ENCODE results near the gene TMEM234. TPM values are rescaled to one million over a fixed set of nuclear protein-coding genes. Genes with fewer than 3 reads are reported as not detected.

Gene TMEM234
- total RNA-seq, 1 experiment from 2014 or later: 23.3 TPM

DNA sequence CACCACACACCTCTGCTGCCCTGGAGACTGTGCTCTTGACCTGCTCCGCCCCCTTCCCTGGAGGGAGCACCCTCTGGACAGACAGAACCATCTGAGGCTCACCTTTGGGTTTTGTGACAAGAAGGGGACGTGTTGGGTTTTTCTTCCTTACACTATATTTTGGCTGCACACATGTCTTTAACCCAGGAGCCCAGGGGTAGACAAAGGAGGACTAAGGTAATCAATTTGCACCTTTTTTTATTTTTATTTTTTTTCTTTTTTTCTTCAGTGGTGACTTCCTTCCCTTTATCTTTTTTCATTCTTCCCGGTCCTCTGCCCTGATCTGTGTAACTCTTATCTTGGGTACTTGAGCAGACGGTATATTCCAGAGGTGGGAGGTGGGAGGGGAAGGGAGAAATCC lies 51.2 kb downstream of the TMEM234 start:
- in situ Hi-C loops (cut with HindIII; ENCODE audit: low pct_unique_long_range_greater_than_20kb, low sequenced_read_pairs): no loop called here
- no peaks in the 10 kb centered on the region for H3K27me3 ChIP-seq (ENCODE audit: control insufficient read depth, insufficient read depth, low read length)
- DNase-seq (ENCODE audit: low read depth, low spot score) (no peak), ATAC-seq (no peak)
- no peaks in the 10 kb centered on the region for H3K4me1 ChIP-seq (ENCODE audit: control insufficient read depth, insufficient read depth, low read length)
- H3K36me3 ChIP-seq (ENCODE audit: control insufficient read depth, insufficient read depth, low read length): peaks cover 20% of the 10 kb centered on the region
- intact Hi-C loops (cut with micrococcal nuclease; ENCODE audit: unreplicated experiment): no loop called here
- H3K9me3 ChIP-seq (ENCODE audit: control insufficient read depth, insufficient read depth, low read depth, low read length): no peaks in the 10 kb centered on the region
- no peak for TF ChIP-seq POLR2AphosphoS5 (IDR thresholded peaks at IDR 0.05; ENCODE audit: low read depth, low read length)
- TF ChIP-seq, protein P1, sequence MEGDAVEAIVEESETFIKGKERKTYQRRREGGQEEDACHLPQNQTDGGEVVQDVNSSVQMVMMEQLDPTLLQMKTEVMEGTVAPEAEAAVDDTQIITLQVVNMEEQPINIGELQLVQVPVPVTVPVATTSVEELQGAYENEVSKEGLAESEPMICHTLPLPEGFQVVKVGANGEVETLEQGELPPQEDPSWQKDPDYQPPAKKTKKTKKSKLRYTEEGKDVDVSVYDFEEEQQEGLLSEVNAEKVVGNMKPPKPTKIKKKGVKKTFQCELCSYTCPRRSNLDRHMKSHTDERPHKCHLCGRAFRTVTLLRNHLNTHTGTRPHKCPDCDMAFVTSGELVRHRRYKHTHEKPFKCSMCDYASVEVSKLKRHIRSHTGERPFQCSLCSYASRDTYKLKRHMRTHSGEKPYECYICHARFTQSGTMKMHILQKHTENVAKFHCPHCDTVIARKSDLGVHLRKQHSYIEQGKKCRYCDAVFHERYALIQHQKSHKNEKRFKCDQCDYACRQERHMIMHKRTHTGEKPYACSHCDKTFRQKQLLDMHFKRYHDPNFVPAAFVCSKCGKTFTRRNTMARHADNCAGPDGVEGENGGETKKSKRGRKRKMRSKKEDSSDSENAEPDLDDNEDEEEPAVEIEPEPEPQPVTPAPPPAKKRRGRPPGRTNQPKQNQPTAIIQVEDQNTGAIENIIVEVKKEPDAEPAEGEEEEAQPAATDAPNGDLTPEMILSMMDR (IDR thresholded peaks at IDR 0.05): no peak
- no peak for TF ChIP-seq TCF7L2 (IDR thresholded peaks at IDR 0.05; ENCODE audit: low read depth, low read length)
- TF ChIP-seq SIN3A (IDR thresholded peaks at IDR 0.05; ENCODE audit: borderline replicate concordance, insufficient read depth, low read depth, low read length): no peak
- TF ChIP-seq, protein P2, sequence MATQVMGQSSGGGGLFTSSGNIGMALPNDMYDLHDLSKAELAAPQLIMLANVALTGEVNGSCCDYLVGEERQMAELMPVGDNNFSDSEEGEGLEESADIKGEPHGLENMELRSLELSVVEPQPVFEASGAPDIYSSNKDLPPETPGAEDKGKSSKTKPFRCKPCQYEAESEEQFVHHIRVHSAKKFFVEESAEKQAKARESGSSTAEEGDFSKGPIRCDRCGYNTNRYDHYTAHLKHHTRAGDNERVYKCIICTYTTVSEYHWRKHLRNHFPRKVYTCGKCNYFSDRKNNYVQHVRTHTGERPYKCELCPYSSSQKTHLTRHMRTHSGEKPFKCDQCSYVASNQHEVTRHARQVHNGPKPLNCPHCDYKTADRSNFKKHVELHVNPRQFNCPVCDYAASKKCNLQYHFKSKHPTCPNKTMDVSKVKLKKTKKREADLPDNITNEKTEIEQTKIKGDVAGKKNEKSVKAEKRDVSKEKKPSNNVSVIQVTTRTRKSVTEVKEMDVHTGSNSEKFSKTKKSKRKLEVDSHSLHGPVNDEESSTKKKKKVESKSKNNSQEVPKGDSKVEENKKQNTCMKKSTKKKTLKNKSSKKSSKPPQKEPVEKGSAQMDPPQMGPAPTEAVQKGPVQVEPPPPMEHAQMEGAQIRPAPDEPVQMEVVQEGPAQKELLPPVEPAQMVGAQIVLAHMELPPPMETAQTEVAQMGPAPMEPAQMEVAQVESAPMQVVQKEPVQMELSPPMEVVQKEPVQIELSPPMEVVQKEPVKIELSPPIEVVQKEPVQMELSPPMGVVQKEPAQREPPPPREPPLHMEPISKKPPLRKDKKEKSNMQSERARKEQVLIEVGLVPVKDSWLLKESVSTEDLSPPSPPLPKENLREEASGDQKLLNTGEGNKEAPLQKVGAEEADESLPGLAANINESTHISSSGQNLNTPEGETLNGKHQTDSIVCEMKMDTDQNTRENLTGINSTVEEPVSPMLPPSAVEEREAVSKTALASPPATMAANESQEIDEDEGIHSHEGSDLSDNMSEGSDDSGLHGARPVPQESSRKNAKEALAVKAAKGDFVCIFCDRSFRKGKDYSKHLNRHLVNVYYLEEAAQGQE (IDR thresholded peaks at IDR 0.05; ENCODE audit: insufficient read depth in 1 of 2, low read depth in 2 of 2, low read length in 1 of 2): no peak
- BruUV-seq (replicated peaks): no TSS peak
- no peak overlapping the region for H3K27ac ChIP-seq (ENCODE audit: low read length)
- POLR2A ChIA-PET: no interaction called here
- H3K4me3 ChIP-seq (ENCODE audit: low read depth in 2 of 2, low read length in 2 of 2): no peak overlapping the region
- CTCF ChIA-PET: no interaction called here

Other genes with a start within 250 kb of the TMEM234 start
- 163 TPM for gene KHDRBS1, start 208.5 kb downstream of the TMEM234 start, total RNA-seq (2021; ENCODE audit: unreplicated experiment)
- gene TMEM39B, start 149.4 kb downstream of the TMEM234 start, total RNA-seq (2021; ENCODE audit: unreplicated experiment): 35.0 TPM
- gene KPNA6, start 114.3 kb downstream of the TMEM234 start, total RNA-seq (2021; ENCODE audit: unreplicated experiment): 116 TPM
- 115 TPM for gene TXLNA, start 42.7 kb downstream of the TMEM234 start, total RNA-seq (2021; ENCODE audit: unreplicated experiment)
- gene CCDC28B, start 21.8 kb downstream of the TMEM234 start, total RNA-seq (2021; ENCODE audit: unreplicated experiment): 10.8 TPM
- gene IQCC, start 16.7 kb downstream of the TMEM234 start, total RNA-seq (2021; ENCODE audit: unreplicated experiment): 4.4 TPM
- not detected for gene DCDC2B, start 13.3 kb downstream of the TMEM234 start, total RNA-seq (2021; ENCODE audit: unreplicated experiment)
- 294 TPM for gene EIF3I, start 54 bp upstream of the TMEM234 start, total RNA-seq (2021; ENCODE audit: unreplicated experiment)
- 1.9 TPM for gene FAM167B, start 24.9 kb upstream of the TMEM234 start, total RNA-seq (2021; ENCODE audit: unreplicated experiment)
- gene LCK, start 28.9 kb upstream of the TMEM234 start, total RNA-seq (2021; ENCODE audit: unreplicated experiment): 0.57 TPM
- 256 TPM for gene HDAC1, start 69.7 kb upstream of the TMEM234 start, total RNA-seq (2021; ENCODE audit: unreplicated experiment)
- 176 TPM for gene MARCKSL1, start 113.9 kb upstream of the TMEM234 start, total RNA-seq (2021; ENCODE audit: unreplicated experiment)
- gene FAM229A, start 140.1 kb upstream of the TMEM234 start, total RNA-seq (2021; ENCODE audit: unreplicated experiment): 6.7 TPM
- gene TSSK3, start 140.2 kb upstream of the TMEM234 start, total RNA-seq (2021; ENCODE audit: unreplicated experiment): 3.6 TPM
- gene BSDC1, start 172.1 kb upstream of the TMEM234 start, total RNA-seq (2021; ENCODE audit: unreplicated experiment): 64.9 TPM
- 0.08 TPM for gene ZBTB8B, start 242.7 kb upstream of the TMEM234 start, total RNA-seq (2021; ENCODE audit: unreplicated experiment)

Data from Panc1 (cell line).